ENCODE results near the gene ARHGAP42.

- TF ChIP-seq, protein P1, sequence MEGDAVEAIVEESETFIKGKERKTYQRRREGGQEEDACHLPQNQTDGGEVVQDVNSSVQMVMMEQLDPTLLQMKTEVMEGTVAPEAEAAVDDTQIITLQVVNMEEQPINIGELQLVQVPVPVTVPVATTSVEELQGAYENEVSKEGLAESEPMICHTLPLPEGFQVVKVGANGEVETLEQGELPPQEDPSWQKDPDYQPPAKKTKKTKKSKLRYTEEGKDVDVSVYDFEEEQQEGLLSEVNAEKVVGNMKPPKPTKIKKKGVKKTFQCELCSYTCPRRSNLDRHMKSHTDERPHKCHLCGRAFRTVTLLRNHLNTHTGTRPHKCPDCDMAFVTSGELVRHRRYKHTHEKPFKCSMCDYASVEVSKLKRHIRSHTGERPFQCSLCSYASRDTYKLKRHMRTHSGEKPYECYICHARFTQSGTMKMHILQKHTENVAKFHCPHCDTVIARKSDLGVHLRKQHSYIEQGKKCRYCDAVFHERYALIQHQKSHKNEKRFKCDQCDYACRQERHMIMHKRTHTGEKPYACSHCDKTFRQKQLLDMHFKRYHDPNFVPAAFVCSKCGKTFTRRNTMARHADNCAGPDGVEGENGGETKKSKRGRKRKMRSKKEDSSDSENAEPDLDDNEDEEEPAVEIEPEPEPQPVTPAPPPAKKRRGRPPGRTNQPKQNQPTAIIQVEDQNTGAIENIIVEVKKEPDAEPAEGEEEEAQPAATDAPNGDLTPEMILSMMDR (IDR thresholded peaks at IDR 0.05; ENCODE audit: insufficient read depth, low read length, poor library complexity, severe bottlenecking): no peak
- TF ChIP-seq EZH2phosphoT487 (conservative IDR thresholded peaks at IDR 0.05; ENCODE audit: low read length): no peak
Measured at GRCh38 chr11:100928426-100928825, 241.3 kb downstream of the ARHGAP42 start.

All from SU-DHL-6 (cell line).